HG03469 (cell line): ENCODE measurements around the gene TIMM8A.
"Not testable (repeated sequence)": the region's sequence is repeated elsewhere in the genome, so short reads cannot be mapped to it uniquely, and the experiment has no call there.

Experiments used
- ATAC-seq: cut with Tn5 transposase; IDR thresholded peaks from one replicate; pipeline ENCODE4 v1.9.1; 2021; ENCODE audit warnings: mild to moderate bottlenecking, moderate library complexity, moderate number of reproducible peaks; ENCODE audit not compliant: unreplicated experiment

Gene TIMM8A

GRCh38 chrX:101360390-101360789, 11.8 kb upstream of the TIMM8A start:
- no peak for ATAC-seq

- ATAC-seq, result no peak
Observed at GRCh38 chrX:101359966-101360365, 11.4 kb upstream of the TIMM8A start.

GRCh38 chrX:101357166-101357795, 8.7 kb upstream of the TIMM8A start:
- ATAC-seq, result no peak

- no peak for ATAC-seq
Observed at GRCh38 chrX:101349193-101349562, 636 bp upstream of the TIMM8A start.

GRCh38 chrX:101347859-101348451, 587 bp downstream of the TIMM8A start:
- ATAC-seq, result no peak

DNA sequence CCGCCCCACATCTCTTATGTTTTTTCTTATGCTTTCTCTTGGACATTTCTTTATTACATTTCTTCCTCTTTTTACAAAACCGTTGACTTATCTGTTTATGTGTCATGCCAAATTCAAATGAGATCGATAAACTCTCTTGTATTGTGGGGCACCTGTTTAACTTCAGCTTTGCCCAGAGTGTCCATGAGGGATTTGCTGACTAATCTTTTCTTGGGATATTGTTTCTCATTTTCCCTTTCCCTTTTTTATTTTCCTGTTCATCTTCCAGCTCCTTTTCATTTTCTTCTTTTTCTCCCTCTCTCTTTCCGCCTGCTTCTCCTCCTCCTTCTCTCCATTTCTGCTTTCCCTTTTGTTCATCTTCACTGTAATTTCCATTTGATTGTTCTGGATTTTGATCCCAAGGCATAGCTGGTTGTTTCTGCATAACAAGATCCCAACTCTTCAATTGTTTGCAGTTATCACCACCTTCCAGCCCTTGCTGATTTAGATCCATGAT, 10.7 kb downstream of the TIMM8A start:
- no peak for ATAC-seq

- not testable (repeated sequence) for ATAC-seq
Observed at GRCh38 chrX:101334310-101334709, 14.2 kb downstream of the TIMM8A start.

DNA sequence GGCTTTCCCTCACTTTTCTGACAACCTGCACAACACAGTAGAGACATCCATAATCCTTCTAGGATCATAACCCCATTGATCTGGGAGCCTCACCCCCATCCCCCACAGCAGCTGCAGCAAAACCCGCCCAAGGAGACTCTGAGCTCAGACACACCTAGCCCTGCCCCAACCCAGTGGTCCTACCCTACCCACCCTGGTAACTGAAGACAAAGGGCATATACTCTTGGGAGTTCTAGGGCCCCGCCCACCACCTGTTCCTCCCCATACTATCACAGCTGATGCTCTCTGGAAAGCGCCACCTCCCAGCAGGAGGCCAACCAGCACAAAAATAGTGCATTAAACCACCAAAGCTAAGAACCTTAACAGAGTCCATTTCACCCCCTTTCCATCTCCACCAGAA, 21.9 kb downstream of the TIMM8A start:
- ATAC-seq, result not testable (repeated sequence)

DNA sequence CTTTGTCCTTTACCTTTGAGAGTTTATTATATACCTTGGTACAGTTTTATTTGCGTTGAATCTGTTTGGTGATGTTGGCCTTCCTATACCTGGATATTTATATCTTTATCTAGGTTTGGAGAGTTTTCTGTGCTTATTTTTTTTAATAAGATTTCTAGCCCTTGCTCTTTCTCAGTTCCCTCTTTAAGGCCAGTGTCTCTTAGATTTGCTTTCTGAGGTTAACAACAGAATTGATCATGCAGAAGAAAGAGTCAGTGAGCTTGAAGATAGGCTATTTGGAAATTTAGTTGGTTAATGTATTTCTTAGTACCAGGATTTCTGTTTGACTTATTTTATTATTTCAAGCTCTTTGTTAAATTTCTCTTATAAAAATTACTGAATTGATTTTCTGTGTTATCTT, 44.8 kb downstream of the TIMM8A start:
- no peak for ATAC-seq
